GM12865 (cell line): ENCODE data around the gene RTTN.

Source experiments
- DNase-seq: peaks from one replicate; pipeline ENCODE4 v3.0.0; 2010; ENCODE audit warnings: low read depth
- H3K4me3 ChIP-seq: 2 replicates; pipeline ENCODE4 v1.5.1; 2011; ENCODE audit warnings: mild to moderate bottlenecking, low read depth, low read length, control low read depth
- CTCF ChIP-seq: IDR thresholded peaks from 2 replicates; pipeline ENCODE4 v1.5.1; 2011; ENCODE audit warnings: low read length, control low read depth, low read depth, inconsistent platforms; ENCODE audit not compliant: insufficient read depth; ENCODE audit errors: missing control alignments

Gene RTTN

GRCh38 chr18:70235478-70235877, 30.0 kb upstream of the RTTN start:
- no peak for TF ChIP-seq CTCF
- H3K4me3 ChIP-seq, result no peak overlapping the region
- DNase-seq, result no peak

- DNase-seq, result peak; percentile 19
- TF ChIP-seq CTCF, result no peak
- no peak overlapping the region for H3K4me3 ChIP-seq
Observed at GRCh38 chr18:70234667-70235459, 29.4 kb upstream of the RTTN start.

GRCh38 chr18:70233974-70234373, 28.5 kb upstream of the RTTN start:
- DNase-seq, result no peak
- no peak overlapping the region for H3K4me3 ChIP-seq
- no peak for TF ChIP-seq CTCF

GRCh38 chr18:70232261-70232660, 26.8 kb upstream of the RTTN start:
- no peak for TF ChIP-seq CTCF
- no peak overlapping the region for H3K4me3 ChIP-seq
- no peak for DNase-seq

GRCh38 chr18:70229639-70230038, 24.2 kb upstream of the RTTN start:
- TF ChIP-seq CTCF, result no peak
- DNase-seq, result no peak
- no peak overlapping the region for H3K4me3 ChIP-seq

- TF ChIP-seq CTCF, result no peak
- H3K4me3 ChIP-seq, result no peak overlapping the region
- DNase-seq, result no peak
Observed at GRCh38 chr18:70228536-70228935, 23.0 kb upstream of the RTTN start.

GRCh38 chr18:70227438-70227837, 22.0 kb upstream of the RTTN start:
- no peak for DNase-seq
- no peak overlapping the region for H3K4me3 ChIP-seq
- no peak for TF ChIP-seq CTCF
